AG09309 (cell line): ENCODE measurements around the gene COPS9.

Experiments
- DNase-seq: peaks from one replicate; pipeline ENCODE4 v3.0.0-alpha.2; 2010; ENCODE audit warnings: low read depth
- H3K4me3 ChIP-seq: 2 replicates; pipeline ENCODE4 v1.5.1; 2011; ENCODE audit warnings: mild to moderate bottlenecking, low read depth, low read length, moderate library complexity; ENCODE audit not compliant: control insufficient read depth
- CTCF ChIP-seq: IDR thresholded peaks from 2 replicates; pipeline ENCODE4 v1.5.1; 2011; ENCODE audit warnings: mild to moderate bottlenecking, low read depth, low read length, inconsistent platforms; ENCODE audit not compliant: insufficient read depth, control insufficient read depth; ENCODE audit errors: missing control alignments

COPS9 gene

GRCh38 chr2:240162531-240162930 lies 26.4 kb upstream of the COPS9 start:
- no peak for DNase-seq
- TF ChIP-seq CTCF: no peak
- H3K4me3 ChIP-seq: no peak overlapping the region

GRCh38 chr2:240162032-240162431 lies 25.9 kb upstream of the COPS9 start:
- DNase-seq: no peak
- no peak for TF ChIP-seq CTCF
- no peak overlapping the region for H3K4me3 ChIP-seq

DNA sequence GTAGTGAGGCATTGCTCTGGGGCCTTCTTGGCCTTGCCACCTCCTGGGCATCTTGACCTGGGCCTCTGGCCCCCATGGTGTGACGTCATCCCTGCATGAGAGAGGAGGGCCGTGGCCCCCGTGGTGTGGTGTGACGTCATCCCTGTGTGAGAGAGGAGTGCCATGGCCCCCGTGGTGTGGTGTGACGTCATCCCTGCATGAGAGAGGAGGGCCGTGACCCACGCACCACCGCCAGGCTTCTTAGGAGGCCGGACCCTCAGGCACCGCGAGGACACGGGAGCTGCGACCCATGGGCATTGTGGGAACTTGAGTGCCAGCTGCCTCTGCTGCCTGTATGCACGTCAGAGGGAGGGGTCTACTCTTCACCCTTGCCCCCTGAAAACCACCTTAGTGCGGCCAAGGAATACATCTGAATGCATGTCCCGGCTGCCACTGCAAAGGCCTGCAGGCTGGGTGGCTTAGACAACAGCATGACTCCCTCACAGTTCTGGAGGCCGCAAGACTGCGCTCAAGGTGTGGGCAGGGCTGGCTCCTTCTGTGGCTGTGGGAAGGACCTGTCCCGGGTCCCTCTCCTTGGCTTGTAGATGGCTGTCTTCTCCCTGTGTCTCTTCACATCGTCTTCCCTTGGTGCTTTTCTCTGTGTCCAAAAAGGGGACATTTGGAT lies 25.1 kb upstream of the COPS9 start:
- no peak for DNase-seq
- TF ChIP-seq CTCF: no peak
- no peak overlapping the region for H3K4me3 ChIP-seq

GRCh38 chr2:240160291-240161086 lies 24.4 kb upstream of the COPS9 start:
- TF ChIP-seq CTCF: no peak
- H3K4me3 ChIP-seq: no peak overlapping the region
- DNase-seq: no peak

DNA sequence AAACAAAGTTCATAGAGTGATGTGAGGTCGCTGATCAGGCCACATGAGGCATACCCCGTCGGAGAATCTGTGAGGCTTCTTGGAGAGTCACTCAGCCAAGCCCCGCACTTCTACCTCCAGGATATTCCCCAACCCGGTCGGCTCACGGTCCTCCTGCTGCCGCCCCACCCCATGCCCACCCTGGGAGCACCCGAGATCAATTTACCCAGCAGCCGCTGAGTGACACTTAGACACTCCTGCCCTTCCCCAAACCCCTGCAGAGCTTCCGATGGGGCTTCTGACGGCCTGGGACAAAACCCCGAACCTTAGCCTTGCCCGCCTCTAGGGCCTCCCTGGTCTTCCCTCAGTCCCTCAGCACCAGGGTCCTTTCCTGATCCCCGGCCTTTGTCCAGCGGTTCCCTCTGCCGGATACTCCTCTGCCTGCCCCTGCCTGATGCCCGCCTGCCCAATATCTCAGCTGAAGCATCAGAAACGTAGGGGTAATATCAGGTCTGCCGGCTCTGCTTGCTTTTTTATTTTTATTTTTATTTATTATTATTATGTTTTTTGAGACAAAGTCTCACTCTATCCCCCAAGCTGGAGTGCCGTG lies 23.2 kb upstream of the COPS9 start:
- DNase-seq: no peak
- no peak overlapping the region for H3K4me3 ChIP-seq
- TF ChIP-seq CTCF: no peak

- H3K4me3 ChIP-seq: no peak overlapping the region
- no peak for DNase-seq
- TF ChIP-seq CTCF: no peak
Observed at GRCh38 chr2:240157147-240157470, 21.0 kb upstream of the COPS9 start.
